GM13977 (cell line): ENCODE data around the gene RIOK2.

Experiments used
- DNase-seq: peaks from one replicate; pipeline ENCODE4 v3.0.0; 2012; ENCODE audit warnings: low spot score
- CTCF ChIP-seq: IDR thresholded peaks from 2 replicates; pipeline ENCODE4 v1.5.1; 2012; ENCODE audit warnings: mild to moderate bottlenecking, control low read depth; ENCODE audit not compliant: insufficient read depth; ENCODE audit errors: extremely low read depth, missing control alignments
- in situ Hi-C: fragments of 300-500 bp; cut with MboI; formaldehyde crosslinking; loops from one replicate; pipeline ENCODE4 v1.12.0; 2022; ENCODE audit warnings: low sequenced_read_pairs, low pct_unique_long_range_greater_than_20kb, mixed read lengths, inconsistent platforms; ENCODE audit not compliant: unreplicated experiment

Gene RIOK2

GRCh38 chr5:97223596-97223995, 40.5 kb upstream of the RIOK2 start:
- in situ Hi-C loops, result loop anchor here (25.0 kb wide), 1 partner anchor 1814 kb away; no protein-coding TSS in a partner anchor
- TF ChIP-seq CTCF, result no peak
- DNase-seq, result no peak

- in situ Hi-C loops, result loop anchor here (25.0 kb wide), 1 partner anchor 1828 kb away; no protein-coding TSS in a partner anchor
- DNase-seq, result no peak
- no peak for TF ChIP-seq CTCF
Observed at GRCh38 chr5:97209343-97209742, 26.3 kb upstream of the RIOK2 start.

DNA sequence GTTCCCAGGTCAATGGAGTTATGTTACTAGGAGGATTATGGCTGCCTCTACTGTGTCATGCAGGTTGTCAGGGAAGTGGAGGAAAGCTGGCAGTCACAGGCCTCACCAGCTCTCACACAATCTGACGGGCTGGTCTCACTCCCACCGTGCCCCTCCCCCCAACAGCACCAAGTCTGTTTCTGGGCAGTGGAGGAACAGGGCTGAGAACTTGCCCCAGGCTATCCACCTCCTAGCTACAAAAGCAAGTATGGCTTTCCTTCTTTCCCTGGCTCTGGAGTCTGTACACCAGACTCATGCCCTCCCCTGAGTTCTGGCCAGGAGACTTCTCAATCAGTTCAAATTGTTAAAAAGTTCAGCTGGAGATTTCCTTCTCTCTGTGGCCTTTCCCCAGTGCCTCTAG, 25.7 kb upstream of the RIOK2 start:
- in situ Hi-C loops, result loop anchor here (25.0 kb wide), 1 partner anchor 1829 kb away; no protein-coding TSS in a partner anchor
- TF ChIP-seq CTCF, result no peak

GRCh38 chr5:97208184-97208713, 25.2 kb upstream of the RIOK2 start:
- no peak for TF ChIP-seq CTCF
- no peak for DNase-seq
- in situ Hi-C loops, result loop anchor here (25.0 kb wide), 1 partner anchor 1829 kb away; no protein-coding TSS in a partner anchor

More for the DNA sequence above, 25.7 kb upstream of the RIOK2 start:
- DNase-seq, result no peak

DNA sequence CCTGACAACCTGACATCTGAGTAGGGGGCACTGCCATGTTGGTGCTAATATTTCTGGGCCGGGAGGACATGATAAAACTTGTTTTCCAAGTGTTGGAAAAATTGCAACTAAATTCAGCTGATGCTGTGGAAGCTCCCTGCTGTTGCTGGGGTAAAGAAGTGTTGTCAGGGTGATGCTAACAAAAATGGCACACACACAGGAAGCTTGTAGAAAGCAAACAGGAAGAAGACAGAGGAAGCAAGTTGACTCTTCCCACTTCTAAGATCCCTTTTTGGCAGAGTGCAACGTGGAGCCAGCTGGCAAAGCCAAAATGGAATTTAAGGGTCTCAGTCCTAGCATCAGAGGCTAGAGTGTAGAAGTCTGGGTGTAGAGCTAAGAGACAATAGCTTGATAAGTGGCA, 11.3 kb upstream of the RIOK2 start:
- TF ChIP-seq CTCF, result no peak
- DNase-seq, result no peak
- in situ Hi-C loops, result no loop called here

GRCh38 chr5:97193355-97193688, 10.3 kb upstream of the RIOK2 start:
- in situ Hi-C loops, result no loop called here
- TF ChIP-seq CTCF, result no peak

More at GRCh38 chr5:97193355-97193688, 10.3 kb upstream of the RIOK2 start:
- no peak for DNase-seq
